DMS53 treated with DMSO at 0.1 percent for 48 hours (cell line): ENCODE measurements around the gene PCP2.
"Not testable (repeated sequence)": the region's sequence is repeated elsewhere in the genome, so short reads cannot be mapped to it uniquely, and the experiment has no call there.

ENCODE experiments used
- DNase-seq: peaks from one replicate; lab custom pipeline; 2025; ENCODE audit not compliant: unreplicated experiment; lab: John Stamatoyannopoulos, UW

Gene PCP2

DNA sequence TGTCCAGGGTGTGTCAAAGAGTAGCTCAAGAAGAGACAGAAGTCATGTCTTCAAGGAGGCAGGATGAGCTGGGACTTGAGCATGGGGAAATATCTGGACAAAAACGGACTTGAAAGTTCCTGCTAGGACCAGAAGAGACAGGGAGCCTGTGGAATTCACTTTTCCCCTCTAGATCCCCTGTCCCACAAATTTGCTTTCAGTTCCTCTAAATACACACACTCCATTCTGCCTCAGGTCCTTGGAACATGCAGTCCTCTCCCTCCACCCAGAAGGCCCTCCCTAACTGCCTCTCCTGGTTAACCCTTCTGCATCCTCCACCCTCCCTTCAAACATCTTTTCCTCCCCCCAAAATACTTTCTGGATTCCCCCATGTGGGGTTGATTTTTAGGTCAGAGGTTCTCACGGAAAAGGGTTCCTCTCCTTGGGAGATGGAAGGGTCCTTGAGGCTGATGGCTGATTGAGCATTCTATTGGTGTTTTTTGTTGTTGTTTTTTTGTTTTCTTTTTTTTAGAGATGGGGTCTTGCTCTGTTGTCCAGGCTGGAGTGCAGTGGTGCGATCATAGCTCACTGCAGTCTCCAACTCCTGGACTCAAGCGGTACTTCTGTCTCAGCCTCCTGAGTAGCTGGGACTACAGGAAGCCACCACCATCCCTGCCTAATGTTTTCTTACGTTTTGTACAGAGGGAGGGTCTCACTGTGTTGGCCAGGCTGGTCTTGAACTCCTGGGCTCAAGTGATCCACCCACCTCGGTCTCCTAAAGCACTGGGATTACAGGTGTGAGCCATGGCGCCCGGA is 28.4 kb upstream of the PCP2 start:
- no peak for DNase-seq

DNA sequence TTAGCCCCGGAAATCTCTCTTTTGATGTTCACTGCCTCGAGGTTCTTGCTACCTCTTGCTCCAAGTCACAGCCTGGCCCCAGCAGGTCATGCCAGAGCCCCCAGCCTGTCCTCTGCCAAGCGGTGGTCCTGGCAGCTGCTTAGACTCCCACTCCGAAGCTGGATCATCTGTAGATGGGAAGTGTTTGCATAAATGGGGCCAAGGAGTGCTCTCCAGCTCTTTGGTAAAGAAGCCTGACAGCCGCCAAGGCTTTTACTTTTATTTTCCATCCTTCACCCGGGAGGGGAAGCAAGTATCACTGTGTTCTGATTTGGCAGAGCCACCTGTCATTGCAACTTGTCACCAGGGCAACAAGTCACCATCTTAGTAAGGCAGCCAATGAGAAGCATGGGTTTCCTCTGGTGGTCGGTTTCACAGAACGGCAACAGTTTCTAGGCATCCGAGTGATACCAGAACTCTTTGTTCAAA is 24.7 kb upstream of the PCP2 start:
- no peak for DNase-seq

DNA sequence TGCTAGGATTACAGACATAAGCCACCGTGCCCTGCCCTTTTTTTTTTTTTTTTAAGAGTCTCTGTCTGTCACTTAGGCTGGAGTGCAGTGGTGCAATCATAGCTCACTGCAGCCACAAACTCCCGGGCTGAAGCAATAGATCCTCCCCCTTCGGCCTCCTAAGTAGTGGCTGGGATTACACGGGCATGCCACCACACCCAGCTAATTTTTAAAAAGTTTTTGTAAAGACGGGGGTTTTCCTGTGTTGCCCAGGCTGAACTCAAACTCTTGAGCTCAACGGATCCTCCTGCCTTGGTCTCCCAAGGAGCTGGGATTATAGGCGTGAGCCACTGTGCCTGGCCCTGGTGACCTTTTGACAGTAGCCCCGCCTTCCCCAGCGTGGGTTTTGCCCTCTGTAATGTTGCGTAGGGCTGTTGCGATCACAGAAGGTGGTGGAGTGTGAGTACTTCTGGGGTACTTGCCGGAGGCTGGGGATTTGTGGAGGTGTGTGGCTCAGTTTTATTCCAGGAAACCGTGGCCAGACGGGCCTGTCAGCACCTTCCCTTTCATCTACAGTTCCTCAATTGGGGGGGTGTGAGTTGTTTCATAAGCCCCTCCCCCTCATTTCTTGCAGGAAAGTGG is 23.7 kb upstream of the PCP2 start:
- DNase-seq, result no peak

DNA sequence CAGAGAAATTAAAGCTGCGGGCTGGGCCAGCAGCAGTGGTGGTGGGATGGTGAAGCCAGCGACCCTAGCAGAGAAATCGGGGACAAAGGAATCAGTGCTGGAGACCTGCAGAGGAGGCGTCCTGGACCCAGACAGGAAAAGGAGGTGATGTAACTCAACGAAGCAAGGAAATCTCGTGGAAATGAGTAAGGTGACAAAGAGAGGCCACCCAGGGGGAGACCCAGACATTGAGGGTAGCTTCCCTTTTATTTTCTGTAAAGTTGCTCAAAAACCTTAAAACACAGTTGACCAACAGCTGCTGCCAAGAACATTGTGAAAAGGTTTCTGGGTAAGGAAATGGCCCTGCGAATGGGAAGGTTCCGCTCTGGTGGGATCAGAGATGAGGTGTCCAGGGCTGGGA is 22.1 kb upstream of the PCP2 start:
- DNase-seq, result no peak

DNA sequence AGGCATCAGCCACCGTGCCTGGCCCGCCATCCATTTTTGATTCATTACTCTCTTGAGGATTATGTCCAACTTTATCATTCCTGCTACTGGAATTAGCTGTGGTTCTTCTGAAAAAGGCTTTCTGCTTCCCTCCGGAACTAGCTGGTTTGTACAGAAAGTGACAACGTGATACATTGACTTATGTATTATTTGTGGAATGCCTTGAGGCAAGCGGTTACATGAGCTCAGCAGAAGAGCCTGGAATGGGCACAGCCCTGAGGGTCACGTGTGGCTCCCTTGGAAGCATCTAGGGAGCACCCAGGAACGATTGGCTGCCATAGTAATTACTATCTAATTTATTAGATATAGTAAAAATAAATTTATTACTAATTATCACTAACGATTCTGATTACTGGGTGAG is 20.9 kb upstream of the PCP2 start:
- no peak for DNase-seq

DNA sequence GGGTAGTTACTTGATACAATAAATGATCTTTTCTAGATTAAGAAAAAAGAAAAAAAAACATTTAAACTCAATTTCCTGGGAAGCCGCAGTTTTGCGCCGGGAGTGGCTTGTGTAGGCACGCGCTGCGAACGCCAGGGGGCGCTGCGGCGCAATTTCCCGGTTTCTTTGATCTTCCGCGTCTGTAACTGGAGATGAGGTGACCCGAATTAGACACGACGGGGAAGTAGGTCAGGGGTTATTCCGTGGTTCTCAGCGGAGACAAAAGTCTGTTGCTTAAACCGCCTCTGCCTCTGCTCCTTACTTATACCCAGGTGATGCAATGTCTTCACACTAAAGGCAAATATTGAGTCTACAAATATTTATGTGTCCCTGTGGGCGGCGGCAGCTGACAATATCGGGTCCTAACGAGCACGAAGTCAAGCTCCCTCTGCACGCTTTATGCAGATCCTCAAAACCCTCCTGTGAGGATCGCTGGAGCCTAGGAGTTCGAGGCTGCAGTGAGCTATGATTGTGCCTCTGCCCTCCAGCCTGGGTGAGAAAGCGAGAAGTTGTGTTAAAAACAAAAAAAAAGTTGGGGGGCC is 18.6 kb upstream of the PCP2 start:
- DNase-seq, result peak; percentile 83

DNA sequence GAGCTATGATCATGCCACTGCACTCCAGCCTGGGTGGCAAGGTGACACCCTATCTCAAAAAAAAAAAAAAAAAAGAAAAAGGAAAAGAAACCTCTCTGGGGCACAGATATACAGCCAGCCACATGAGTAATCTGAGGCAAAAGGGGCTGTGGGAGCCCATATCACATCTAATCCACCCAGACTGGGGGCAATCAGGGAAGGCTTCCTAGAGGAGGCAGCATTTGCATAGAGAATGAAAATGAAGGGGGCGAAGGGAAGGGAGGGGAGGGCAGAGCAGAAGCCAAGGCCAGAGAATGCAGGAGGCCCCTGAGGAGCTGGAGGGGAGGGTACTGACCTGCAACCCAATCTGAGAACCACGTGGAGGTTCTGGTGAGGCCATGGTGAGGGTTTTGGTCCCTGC is 16.6 kb upstream of the PCP2 start:
- DNase-seq, result no peak

DNA sequence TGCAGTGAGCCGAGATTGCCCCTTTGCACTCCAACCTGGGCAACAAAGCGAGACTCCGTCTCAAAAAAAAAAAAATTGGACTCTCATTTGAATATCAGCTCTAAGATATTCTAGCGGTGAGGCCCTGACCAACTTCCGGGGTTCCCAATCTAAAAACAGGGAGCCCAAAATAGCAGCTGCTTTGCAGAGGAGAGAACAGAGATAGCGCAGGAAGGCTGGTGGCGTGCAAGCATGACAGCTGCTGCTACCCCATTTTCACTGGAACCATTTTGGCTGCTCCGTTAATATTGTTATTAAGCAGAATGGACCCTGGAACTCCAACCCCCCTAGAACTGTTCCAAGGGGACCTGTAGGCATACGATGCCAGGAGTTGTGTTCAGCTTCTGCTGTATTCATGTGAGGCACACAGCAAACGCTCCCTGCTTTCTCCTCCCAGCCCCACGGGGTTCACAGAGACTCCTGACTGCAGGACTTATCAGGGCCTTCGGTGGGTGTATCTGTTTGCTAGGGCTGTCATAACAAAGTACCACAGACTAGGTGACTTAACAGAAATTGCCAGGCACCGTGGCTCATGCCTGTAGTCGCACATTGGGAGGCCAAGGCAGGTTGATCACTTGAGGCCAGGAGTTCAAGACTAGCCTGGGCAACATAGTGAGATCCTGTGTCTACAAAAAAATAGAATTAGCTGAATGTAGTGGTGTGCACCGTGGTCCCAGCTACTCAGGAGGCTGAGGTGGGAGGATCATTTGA is 14.9 kb upstream of the PCP2 start:
- no peak for DNase-seq

DNA sequence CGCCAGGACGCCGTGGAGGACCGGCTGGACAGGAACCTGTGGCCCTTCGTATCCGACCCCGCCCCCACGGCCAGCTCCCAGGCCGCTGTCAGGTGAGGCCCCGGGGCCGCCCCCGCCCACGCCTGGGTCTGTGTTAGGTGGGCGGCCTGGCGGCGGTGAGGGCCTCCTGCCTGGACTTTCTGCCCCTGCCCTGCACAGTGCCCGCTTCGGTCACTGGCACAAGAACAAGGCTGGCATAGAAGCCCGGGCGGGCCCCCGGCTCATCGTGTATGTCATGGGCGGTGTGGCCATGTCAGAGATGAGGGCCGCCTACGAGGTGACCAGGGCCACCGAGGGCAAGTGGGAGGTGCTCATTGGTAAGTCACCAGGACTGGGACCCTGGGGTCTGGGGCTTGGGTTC is 13.6 kb upstream of the PCP2 start:
- DNase-seq, result no peak

DNA sequence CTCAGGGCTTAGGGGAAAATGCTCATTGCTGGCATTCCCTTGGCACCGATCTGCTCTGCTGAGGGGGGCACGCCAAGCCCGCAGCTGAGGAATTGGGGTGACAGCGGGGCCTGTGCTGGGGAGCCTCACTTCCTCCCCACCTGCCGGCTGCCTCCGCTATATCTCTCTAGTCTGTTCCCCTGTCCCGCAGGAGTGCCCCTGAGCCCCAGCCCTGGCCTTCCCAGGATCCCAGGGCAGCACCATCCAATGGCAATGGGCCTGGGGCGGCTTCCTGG is 12.8 kb upstream of the PCP2 start:
- no peak for DNase-seq

DNA sequence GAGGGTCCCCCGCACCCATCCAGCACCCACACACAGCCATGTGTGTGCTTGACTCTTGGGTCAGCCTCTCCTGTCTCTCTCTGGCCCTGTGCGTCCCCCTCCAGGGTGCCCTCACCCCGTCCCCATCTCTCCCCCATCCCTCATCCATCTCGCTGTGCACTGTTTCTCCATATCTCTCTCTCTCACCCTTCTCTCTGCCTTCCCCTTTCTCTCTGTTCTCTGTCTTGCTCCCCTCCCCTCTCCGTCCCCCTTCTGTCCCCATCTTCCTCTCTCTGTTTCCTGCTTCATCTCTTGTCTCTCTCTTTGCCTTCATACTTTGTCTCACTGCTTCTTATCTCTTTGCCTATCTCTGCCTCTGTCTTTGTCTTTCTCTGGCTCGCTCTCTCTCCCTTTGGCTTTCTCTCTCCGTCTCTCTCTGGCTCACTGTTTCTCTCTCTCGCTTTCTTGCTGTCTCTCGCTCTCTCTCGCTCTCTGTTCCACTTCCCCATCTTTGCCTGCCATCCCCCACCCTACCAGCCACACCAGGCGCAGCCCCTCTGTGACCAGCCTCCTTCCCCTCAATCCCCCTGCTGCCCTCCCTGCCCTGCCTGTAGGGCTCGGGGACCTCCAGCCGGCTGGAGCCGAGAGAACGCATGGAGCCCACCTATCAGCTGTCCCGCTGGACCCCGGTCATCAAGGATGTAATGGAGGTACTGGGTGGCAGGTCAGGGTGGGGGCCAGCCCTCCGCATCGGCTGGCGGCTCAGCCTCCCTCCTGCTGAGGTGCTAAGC is 12.3 kb upstream of the PCP2 start:
- DNase-seq, result no peak

DNA sequence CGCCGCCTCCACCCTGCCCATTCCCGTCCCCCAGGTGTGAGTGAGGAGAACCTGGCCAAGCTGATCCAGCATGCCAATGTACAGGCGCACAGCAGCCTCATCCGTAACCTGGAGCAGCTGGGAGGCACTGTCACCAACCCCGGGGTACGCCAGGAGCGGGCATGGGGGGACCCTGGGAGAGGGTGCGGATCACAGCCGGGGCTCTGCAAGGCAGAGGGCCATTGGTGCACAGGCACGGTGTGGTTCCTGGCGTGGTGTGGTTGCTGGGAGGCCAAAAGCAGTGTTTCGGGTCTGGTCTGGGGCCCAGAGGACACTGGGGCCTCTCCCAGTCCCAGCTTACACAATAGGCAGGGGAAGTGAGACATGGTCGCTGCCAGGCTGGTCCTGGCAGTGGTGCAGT is 11.6 kb upstream of the PCP2 start:
- no peak for DNase-seq

DNA sequence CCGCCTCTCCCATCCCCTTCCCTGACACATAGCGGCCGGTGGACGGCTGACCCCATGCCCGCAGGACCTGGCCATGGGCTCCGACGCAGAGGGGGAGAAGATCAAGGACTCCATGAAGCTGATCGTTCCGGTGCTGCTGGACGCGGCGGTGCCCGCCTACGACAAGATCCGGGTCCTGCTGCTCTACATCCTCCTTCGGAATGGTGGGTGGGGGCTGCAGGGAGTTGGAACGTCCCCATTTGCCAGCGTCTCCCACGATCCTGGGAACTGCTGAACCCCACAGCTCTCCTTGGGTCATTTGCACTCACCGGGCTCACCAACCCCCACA is 11.0 kb upstream of the PCP2 start:
- no peak for DNase-seq

DNA sequence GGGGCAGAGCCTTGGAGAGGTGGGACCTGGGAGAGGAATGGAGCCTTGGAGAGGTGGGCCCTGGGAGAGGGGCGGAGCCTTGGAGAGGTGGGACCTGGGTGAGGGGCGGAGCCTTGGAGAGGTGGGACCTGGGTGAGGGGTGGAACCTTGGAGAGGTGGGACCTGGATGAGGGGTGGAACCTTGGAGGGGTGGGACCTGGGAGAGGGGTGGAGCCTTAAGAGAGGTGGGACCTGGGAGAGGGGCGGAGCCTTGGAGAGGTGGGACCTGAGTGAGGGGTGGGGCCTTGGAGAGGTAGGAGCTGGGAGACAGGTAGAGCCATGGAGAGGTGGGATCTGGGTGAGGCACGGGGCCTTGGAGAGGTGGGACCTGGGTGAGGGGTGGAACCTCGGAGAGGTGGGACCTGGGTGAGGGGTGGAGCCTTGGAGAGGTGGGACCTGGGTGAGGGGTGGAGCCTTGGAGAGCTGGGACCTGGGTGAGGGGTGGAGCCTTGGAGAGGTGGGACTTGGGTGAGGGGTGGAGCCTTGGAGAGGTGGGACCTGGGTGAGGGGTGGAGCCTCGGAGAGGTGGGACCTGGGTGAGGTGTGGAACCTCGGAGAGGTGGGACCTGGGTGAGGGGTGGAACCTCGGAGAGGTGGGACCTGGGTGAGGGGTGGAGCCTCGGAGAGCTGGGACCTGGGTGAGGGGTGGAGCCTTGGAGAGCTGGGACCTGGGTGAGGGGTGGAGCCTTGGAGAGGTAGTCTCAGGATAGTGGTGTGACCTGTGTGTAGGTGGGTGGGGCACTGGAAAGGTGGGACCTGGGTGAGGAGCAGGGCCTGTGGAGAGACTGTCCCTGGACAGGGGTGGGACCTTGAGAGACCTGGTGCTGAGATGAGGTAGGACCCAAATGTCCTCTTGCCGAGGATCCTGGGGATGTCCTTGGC is 10.4 kb upstream of the PCP2 start:
- not testable (repeated sequence) for DNase-seq

DNA sequence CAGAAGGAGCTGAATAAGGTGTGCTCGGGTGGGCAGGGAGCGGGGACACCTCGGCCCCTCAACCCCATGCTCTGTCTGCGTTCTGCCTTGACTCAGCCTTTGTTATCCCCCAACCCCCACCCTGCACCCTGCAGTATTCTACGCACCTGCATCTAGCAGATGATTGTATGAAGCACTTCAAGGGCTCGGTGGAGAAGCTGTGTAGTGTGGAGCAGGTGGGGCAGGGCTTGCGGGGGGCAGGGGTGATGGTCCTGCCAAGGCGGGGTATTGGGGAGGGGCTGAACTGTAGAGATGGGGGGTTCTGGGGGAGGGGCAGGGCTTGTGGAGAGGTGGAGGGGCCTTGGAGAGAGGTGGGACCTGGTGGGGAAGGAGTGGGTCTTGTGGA is 9.5 kb upstream of the PCP2 start:
- no peak for DNase-seq

DNA sequence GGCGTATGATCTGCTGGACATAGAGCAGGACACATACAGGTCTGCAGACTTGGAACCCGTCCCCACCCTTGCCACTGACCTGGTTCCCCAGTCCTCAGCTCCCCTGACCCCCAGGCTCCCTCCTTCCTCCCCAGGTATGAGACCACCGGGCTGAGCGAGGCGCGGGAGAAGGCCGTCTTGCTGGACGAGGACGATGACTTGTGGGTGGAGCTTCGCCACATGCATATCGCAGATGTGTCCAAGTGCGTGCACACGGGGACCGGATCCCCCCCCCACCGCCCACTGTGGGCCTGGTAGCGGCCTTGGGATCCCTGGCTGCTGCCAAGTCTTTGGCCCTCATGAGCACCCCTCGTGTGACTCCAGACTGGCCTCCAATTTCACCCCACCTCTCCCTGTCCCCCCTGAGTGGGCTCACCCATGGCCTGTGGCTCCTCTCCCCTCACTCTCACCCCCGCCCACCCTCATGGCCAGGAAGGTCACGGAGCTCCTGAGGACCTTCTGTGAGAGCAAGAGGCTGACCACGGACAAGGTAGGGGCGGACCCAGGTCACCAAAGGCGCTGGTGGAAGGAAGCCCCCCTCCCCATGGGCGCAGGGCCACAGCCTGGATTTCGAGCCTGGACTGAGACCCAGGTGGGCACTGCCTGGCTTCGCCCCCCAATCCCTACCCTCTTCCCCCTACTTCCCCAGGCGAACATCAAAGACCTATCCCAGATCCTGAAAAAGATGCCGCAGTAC is 8.9 kb upstream of the PCP2 start:
- no peak for DNase-seq

DNA sequence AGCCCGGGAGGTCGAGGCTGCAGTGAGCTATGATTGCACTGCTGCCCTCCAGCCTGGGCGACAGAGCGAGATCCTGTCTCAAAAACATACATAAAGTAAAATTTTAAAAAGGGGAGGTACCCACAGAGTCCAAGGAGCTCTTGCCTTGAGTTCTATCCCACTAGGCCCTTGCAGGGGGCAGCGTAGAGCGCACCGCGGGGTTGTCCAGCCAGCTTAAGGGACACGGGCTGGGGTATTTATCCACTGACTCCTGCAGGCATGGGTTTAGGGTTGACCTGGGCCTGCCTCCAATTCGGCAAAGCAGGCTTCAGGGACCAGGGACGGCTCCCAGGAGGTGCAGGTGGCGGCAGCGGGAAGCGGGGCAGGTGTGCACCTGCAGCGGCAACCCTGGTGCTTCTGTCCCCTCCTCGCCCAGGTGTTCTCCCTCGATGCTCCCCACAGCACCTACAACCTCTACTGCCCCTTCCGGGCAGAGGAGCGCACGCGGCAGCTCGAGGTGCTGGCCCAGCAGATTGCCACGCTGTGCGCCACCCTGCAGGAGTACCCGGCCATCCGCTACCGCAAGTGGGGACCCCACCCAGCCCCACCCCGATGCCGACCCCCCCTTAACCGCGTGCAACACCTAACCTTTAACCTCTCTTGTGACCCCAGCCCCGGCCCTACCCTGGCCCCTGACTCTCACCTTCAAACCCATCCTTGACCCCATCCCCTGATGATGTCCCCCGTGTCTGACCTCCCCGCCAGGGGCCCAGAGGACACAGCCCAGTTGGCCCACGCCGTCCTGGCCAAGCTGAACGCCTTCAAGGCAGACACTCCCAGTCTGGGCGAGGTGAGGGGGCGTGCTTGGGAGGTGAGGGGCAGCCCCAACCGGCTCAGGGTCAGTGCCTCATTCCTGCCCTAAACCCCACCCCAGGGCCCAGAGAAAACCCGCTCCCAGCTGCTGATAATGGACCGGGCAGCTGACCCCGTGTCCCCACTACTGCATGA is 8.1 kb upstream of the PCP2 start:
- no peak for DNase-seq

DNA sequence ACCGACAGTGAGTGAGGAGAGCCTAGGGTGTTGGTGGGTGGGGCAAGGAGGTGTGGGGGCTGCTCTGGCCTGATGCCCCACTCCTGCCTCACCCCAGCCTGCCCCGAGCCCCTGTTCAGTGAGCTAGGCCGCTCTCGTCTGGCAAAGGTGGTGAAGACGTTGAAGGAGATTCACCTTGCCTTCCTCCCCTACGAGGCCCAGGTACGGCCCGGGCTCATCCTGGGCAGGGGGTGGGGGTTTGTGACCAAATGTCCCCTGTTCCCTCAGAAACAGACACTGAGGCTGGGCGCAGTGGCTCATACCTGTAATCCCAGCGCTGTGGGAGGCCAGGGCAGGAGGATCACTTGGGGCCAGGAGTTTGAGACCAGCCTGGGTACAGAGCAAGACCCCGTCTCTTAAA is 7.3 kb upstream of the PCP2 start:
- no peak for DNase-seq
